Breast epithelium (tissue), 3 donors: Measurements from ENCODE around the gene FKBP4.

ENCODE experiments used
- CTCF ChIP-seq, 3 donors: fragments of 450-650 bp; IDR thresholded peaks; one replicate each; pipeline ENCODE4 v1.5.1; 2016 to 2017; ENCODE audit warnings: antibody characterized with exemption in 3 of 3, mild to moderate bottlenecking in 3 of 3, moderate library complexity in 3 of 3
- POLR2A ChIP-seq: fragments of 450-650 bp; IDR thresholded peaks from one replicate; pipeline ENCODE4 v1.6.1; 2016; ENCODE audit warnings: antibody characterized with exemption, mild to moderate bottlenecking, moderate library complexity

GRCh38 chr12:2765052-2765451 lies 29.7 kb upstream of the FKBP4 start:
- TF ChIP-seq POLR2A (no peak), CTCF (IDR thresholded peaks at IDR 0.05) (no peak)
